Measurements from ENCODE around the gene AJAP1.

GRCh38 chr1:4761324-4761723, 106.9 kb downstream of the AJAP1 start:
- TF ChIP-seq POLR2A (IDR thresholded peaks at IDR 0.05; ENCODE audit: low read length): no peak
- no peak for TF ChIP-seq GATA1 (IDR thresholded peaks at IDR 0.05; ENCODE audit: low read depth, low read length)
